HG03039 (cell line): Measurements from ENCODE around the gene MSRB1.
"Not testable (repeated sequence)": the region's sequence is repeated elsewhere in the genome, so short reads cannot be mapped to it uniquely, and the experiment has no call there.

Experiments used
- ATAC-seq: cut with Tn5 transposase; IDR thresholded peaks from one replicate; pipeline ENCODE4 v1.9.1; 2021; ENCODE audit warnings: mild to moderate bottlenecking, moderate library complexity; ENCODE audit not compliant: unreplicated experiment

MSRB1 gene

DNA sequence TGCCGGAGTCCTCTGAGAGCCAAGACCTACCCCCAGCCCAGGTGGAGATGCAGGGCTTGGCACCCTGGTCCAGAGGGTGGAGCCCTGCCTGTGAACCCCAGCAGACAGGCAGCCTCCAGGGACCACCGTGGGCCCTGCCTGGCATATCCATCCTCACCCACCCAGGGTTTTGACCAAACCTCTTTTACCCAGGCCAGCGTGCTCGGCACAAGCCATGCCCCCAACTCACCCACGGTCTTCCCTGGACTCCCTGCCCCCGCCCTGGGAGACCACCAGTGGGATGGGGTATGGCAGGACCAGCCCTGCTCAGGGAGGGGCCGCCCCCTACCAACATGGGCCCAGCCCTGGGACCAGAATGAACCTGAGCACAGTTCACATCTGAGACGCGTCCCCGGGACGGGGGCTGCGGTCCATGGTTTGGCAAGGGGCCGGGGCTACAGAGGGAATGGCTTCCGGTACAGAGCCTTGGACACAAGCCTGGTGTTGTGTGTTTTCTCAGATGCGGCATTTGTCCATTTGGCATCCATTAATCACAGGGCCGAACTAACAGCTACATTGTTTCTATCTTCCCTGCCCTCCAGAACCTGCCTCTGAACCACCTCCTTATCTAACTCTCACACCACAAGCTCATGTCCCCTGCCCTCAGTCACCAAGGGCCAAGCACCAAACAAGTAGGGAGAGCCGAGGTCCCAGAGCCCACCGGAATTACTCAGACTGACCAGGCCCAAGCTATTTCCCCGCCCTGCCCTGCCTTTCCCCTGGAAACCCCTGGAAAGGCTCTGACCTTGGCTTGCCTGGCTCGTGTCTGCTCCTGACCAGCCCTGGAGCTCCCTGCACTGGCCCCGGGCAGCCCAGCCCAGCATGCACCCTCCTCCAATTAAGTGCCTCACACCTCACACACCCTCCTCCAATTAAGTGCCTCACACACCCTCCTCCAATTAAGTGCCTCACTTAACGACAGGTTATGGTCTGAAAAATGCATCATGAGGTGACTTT is 38.9 kb downstream of the MSRB1 start:
- ATAC-seq = no peak

DNA sequence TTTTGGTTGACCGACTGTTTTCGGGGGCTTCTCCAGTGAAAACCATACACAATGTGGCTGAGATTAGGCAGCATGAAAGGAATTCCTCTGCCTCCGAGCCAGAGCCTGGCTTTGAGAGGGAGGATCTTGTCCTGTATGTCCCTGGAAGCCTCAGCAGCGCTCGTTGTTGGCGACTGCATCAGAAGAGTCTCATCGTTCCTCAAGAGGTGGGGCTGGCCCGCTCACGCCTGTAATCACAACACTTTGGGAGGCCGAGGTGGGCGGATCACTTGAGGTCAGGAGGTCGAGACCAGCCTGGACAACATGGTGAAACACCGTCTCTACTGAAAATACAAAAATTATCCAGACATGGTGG is 39.8 kb downstream of the MSRB1 start:
- ATAC-seq = no peak

GRCh38 chr16:1902547-1903219 is 40.3 kb downstream of the MSRB1 start:
- no peak for ATAC-seq

DNA sequence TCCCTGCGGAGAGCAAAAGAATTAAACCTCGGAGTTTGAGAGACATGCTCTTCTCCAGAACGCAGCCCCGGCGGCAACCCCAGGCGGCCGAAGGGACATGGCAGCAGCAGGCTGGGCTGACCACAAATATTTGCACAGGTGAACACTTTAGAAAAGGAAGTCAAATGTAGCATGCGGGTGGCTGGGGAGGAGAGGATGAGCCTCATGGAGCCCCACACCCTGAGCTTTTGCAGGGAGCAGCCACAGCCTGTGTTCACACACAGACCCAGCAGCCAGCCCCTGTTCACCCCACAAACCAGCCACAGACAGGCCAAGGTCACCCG is 42.6 kb downstream of the MSRB1 start:
- ATAC-seq = no peak

DNA sequence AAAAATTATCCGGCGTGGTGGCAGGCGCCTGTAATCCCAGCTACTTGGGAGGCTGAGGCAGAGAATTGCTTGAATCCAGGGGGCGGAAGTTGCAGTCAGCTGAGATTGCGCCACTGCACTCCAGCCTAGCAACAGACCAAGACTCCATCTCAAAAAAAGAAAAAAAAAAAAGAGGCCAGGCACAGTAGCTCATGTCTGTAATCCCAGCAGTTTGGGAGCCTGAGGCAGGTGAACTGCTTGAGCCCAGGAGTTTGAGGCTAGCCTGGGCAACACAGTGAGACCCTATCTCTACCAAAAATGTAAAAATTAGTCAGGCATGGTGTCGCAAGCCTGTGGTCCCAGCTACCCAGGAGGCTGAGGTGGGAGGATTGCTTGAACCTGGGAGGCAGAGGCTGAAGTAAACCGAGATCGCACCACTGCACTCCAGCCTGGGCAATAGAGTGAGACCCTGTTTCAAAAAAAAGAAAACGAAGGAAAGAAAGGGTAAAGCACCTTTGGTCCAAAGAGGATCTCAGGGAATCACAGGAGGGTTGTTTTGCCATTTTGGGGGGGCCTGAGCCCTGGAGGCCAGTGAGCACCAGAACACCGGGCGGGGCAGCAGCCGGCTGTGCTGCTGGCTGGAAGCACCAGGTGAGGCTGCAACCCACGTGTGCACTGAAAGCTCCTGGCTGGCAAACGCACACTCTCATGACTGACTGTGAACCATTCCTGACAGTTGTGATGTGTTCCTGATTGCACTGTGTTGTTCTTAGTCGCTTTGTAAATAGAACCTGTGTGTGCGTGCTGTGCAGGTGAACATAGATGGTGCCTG is 43.2 kb downstream of the MSRB1 start:
- ATAC-seq = no peak

DNA sequence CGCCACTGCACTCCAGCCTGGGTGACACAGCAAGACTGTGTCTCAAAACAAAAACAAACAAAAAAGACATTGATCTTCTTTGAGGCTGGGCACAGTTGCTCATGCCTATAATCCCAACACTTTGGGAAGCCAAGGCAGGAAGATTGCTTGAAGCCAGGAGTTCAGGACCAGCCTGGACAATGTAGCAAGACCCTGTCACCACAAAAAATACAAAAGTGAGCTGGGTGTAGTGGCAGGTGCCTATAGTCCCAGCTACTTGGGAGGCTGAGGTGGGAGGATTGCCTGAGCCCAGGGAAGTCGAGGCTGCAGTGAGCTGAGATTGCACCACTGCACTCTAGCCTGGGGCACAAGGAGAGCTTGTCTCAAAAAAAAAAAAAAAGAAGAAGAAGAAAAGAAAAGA is 45.3 kb downstream of the MSRB1 start:
- not testable (repeated sequence) for ATAC-seq

- ATAC-seq = no peak
Measured at GRCh38 chr16:1895949-1896675, 46.9 kb downstream of the MSRB1 start.

- no peak for ATAC-seq
Measured at GRCh38 chr16:1895068-1895467, 47.9 kb downstream of the MSRB1 start.

DNA sequence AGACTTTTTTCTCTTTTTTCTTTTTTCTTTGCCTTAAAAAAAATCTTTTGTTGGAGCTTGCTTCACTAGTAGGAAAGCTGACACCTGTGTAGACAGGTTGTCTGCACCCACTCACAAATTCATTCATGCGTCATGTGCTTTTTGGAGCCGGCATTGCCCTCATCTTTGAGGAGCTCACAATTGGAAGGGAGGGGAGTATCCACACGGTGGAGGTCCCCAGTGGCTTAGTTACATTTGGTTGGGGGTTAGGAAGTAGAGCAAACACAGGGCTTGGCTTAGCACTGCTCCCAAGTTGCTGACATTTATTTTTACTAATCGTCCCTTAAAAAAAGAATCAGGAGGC is 52.3 kb downstream of the MSRB1 start:
- ATAC-seq = no peak

GRCh38 chr16:1890024-1890707 is 52.8 kb downstream of the MSRB1 start:
- ATAC-seq = no peak
